ENCODE measurements around the gene PCDH15. TPM values are rescaled to one million over a fixed set of nuclear protein-coding genes. Genes with fewer than 3 reads are reported as not detected.

The PCDH15 gene
- total RNA-seq, 1 experiment from 2014 or later = not detected

- TF ChIP-seq EZH2 (IDR thresholded peaks at IDR 0.05; ENCODE audit: borderline replicate concordance, low read depth, low read length, poor library complexity, severe bottlenecking) (no peak), CTCF (conservative IDR thresholded peaks at IDR 0.05; ENCODE audit: low read depth, low read length) (no peak)
- peaks cover 21% of the 10 kb centered on the region for H3K9me3 ChIP-seq (ENCODE audit: low read depth, low read length, poor library complexity, severe bottlenecking)
- no peak overlapping the region for H3K27ac ChIP-seq (ENCODE audit: low read depth, low read length, poor library complexity, severe bottlenecking)
- intact Hi-C loops (cut with micrococcal nuclease; ENCODE audit: unreplicated experiment) = no loop called here
- no peak for DNase-seq (ENCODE audit: low spot score)
- no TSS peak for BruUV-seq (replicated peaks)
- H3K27me3 ChIP-seq (replicated peaks; ENCODE audit: insufficient read depth, low read depth, low read length, poor library complexity) = no peaks in the 10 kb centered on the region
- no peaks in the 10 kb centered on the region for H3K4me1 ChIP-seq (ENCODE audit: insufficient read depth, low read length, poor library complexity, severe bottlenecking)
- no peaks in the 10 kb centered on the region for H3K36me3 ChIP-seq (ENCODE audit: insufficient read depth, low read length, poor library complexity, severe bottlenecking)
- CTCF ChIA-PET = no interaction called here
- H3K4me3 ChIP-seq (ENCODE audit: low read depth, low read length, poor library complexity, severe bottlenecking) = no peak overlapping the region
- POLR2A ChIA-PET (ENCODE audit: low non-redundant PET) = no interaction called here
Measured at GRCh38 chr10:54266395-54266794, 534.6 kb downstream of the PCDH15 start.

- Histone ChIP-seq H3K27me3 (replicated peaks; ENCODE audit: insufficient read depth, low read depth, low read length, poor library complexity) (no peaks in the 10 kb centered on the region), H3K4me1 (ENCODE audit: insufficient read depth, low read length, poor library complexity, severe bottlenecking) (no peaks in the 10 kb centered on the region), H3K9me3 (ENCODE audit: low read depth, low read length, poor library complexity, severe bottlenecking) (peaks cover 15% of the 10 kb centered on the region), H3K36me3 (ENCODE audit: insufficient read depth, low read length, poor library complexity, severe bottlenecking) (no peaks in the 10 kb centered on the region), H3K27ac (ENCODE audit: low read depth, low read length, poor library complexity, severe bottlenecking) (no peak overlapping the region), H3K4me3 (ENCODE audit: low read depth, low read length, poor library complexity, severe bottlenecking) (no peak overlapping the region)
- intact Hi-C loops (cut with micrococcal nuclease; ENCODE audit: unreplicated experiment) = no loop called here
- BruUV-seq (replicated peaks) = no TSS peak
- ChIA-PET CTCF (no interaction called here), POLR2A (ENCODE audit: low non-redundant PET) (no interaction called here)
- TF ChIP-seq CTCF (conservative IDR thresholded peaks at IDR 0.05; ENCODE audit: low read depth, low read length) = no peak
- no peak for TF ChIP-seq EZH2 (IDR thresholded peaks at IDR 0.05; ENCODE audit: borderline replicate concordance, low read depth, low read length, poor library complexity, severe bottlenecking)
- DNase-seq (ENCODE audit: low spot score) = no peak
Measured at GRCh38 chr10:54262726-54263125, 538.3 kb downstream of the PCDH15 start.

GRCh38 chr10:54259104-54259503, 541.9 kb downstream of the PCDH15 start:
- CTCF ChIA-PET = no interaction called here
- Histone ChIP-seq H3K27me3 (replicated peaks; ENCODE audit: insufficient read depth, low read depth, low read length, poor library complexity) (no peaks in the 10 kb centered on the region), H3K4me3 (ENCODE audit: low read depth, low read length, poor library complexity, severe bottlenecking) (no peak overlapping the region), H3K4me1 (ENCODE audit: insufficient read depth, low read length, poor library complexity, severe bottlenecking) (no peaks in the 10 kb centered on the region), H3K27ac (ENCODE audit: low read depth, low read length, poor library complexity, severe bottlenecking) (no peak overlapping the region), H3K9me3 (ENCODE audit: low read depth, low read length, poor library complexity, severe bottlenecking) (peaks cover 17% of the 10 kb centered on the region), H3K36me3 (ENCODE audit: insufficient read depth, low read length, poor library complexity, severe bottlenecking) (no peaks in the 10 kb centered on the region)
- DNase-seq (ENCODE audit: low spot score) = no peak
- no TSS peak for BruUV-seq (replicated peaks)
- POLR2A ChIA-PET (ENCODE audit: low non-redundant PET) = no interaction called here
- intact Hi-C loops (cut with micrococcal nuclease; ENCODE audit: unreplicated experiment) = no loop called here
- TF ChIP-seq CTCF (conservative IDR thresholded peaks at IDR 0.05; ENCODE audit: low read depth, low read length) = no peak
- TF ChIP-seq EZH2 (IDR thresholded peaks at IDR 0.05; ENCODE audit: borderline replicate concordance, low read depth, low read length, poor library complexity, severe bottlenecking) = no peak

All from A673 (cell line).